Hepatocyte (in vitro differentiated cells): ENCODE measurements around the gene TMEM51. TPM values are rescaled to one million over a fixed set of nuclear protein-coding genes. Genes with fewer than 3 reads are reported as not detected.
"Not testable (repeated sequence)": the region's sequence is repeated elsewhere in the genome, so short reads cannot be mapped to it uniquely, and the experiment has no call there.

Experiments
- DNase-seq: peaks from one replicate; pipeline ENCODE4 v3.0.0-alpha.2; 2016; ENCODE audit warnings: low spot score
- H2AFZ ChIP-seq: fragments of 200-600 bp; sonication (generic); 2 replicates; pipeline ENCODE4 v1.6.0; 2016; ENCODE audit warnings: antibody characterized with exemption, mild to moderate bottlenecking
- H3K27ac ChIP-seq: fragments of 200-600 bp; sonication (generic); 2 replicates; pipeline ENCODE4 v1.5.1; 2016; ENCODE audit warnings: mild to moderate bottlenecking
- H3K27me3 ChIP-seq: fragments of 200-600 bp; sonication (generic); 2 replicates; pipeline ENCODE4 v1.6.1; 2016
- H3K36me3 ChIP-seq: fragments of 200-600 bp; sonication (generic); replicated peaks from 2 replicates; pipeline ENCODE4 v1.5.1; 2016; ENCODE audit warnings: low read depth; ENCODE audit not compliant: insufficient read depth
- H3K4me1 ChIP-seq: fragments of 200-600 bp; sonication (generic); 2 replicates; pipeline ENCODE4 v1.5.1; 2016; ENCODE audit warnings: mild to moderate bottlenecking, moderate library complexity; ENCODE audit not compliant: insufficient read depth
- H3K4me2 ChIP-seq: fragments of 200-600 bp; sonication (generic); 2 replicates; pipeline ENCODE4 v1.6.0; 2016
- H3K4me3 ChIP-seq: fragments of 200-600 bp; sonication (generic); 2 replicates; pipeline ENCODE4 v1.5.1; 2016; ENCODE audit warnings: mild to moderate bottlenecking
- H3K79me2 ChIP-seq: fragments of 200-600 bp; sonication (generic); 2 replicates; pipeline ENCODE4 v1.6.0; 2017; ENCODE audit warnings: mild to moderate bottlenecking
- H3K9me2 ChIP-seq: fragments of 200-600 bp; sonication (generic); replicated peaks from 2 replicates; pipeline ENCODE4 v1.6.0; 2017; ENCODE audit warnings: mild to moderate bottlenecking; ENCODE audit not compliant: insufficient read depth
- H3K9me3 ChIP-seq: fragments of 200-600 bp; sonication (generic); 2 replicates; pipeline ENCODE4 v1.5.1; 2016; ENCODE audit warnings: low read depth, mild to moderate bottlenecking
- H4K20me1 ChIP-seq: fragments of 200-600 bp; sonication (generic); 2 replicates; pipeline ENCODE4 v1.6.0; 2016; ENCODE audit warnings: mild to moderate bottlenecking; ENCODE audit not compliant: insufficient read depth, poor library complexity, severe bottlenecking
- CTCF ChIP-seq: fragments of 200-600 bp; sonication (generic); IDR thresholded peaks from 2 replicates; pipeline ENCODE4 v1.5.1; 2016; ENCODE audit warnings: antibody characterized with exemption, mild to moderate bottlenecking; ENCODE audit not compliant: poor library complexity
- EZH2 ChIP-seq: fragments of 200-600 bp; sonication (generic); IDR thresholded peaks from 2 replicates; pipeline ENCODE4 v1.6.1; 2016; ENCODE audit warnings: antibody characterized with exemption, mild to moderate bottlenecking, borderline replicate concordance
- EZH2phosphoT487 ChIP-seq: fragments of 200-600 bp; sonication (generic); IDR thresholded peaks from one replicate; pipeline ENCODE4 v1.6.1; 2018; ENCODE audit warnings: antibody characterized with exemption, mild to moderate bottlenecking, low read depth, moderate library complexity; ENCODE audit not compliant: unreplicated experiment, severe bottlenecking
- WGBS: methylation state at CpG from one replicate; pipeline ENCODE4 v1.1.6; 2016; ENCODE audit warnings: low lambda C conversion rate; ENCODE audit errors: missing lambda C conversion rate; 5-methylcytosine and 5-hydroxymethylcytosine counted together
- polyA plus RNA-seq: library from polyadenylated mRNA; unstranded; fragments of >200 nt; fragmentation: Nextera tagmentation; extraction: Ambion mirVana; gene quantifications from 2 replicates; pipeline ENCODE4 v1.2.1, GENCODE V29; 2016
- total RNA-seq: library from RNA; depleted of rRNA; stranded (reverse); fragments of >200 nt; gene quantifications from 2 replicates; pipeline ENCODE4 v1.2.3, GENCODE V29; 2014

Gene TMEM51
- total and polyA plus RNA-seq, 2 experiments from 2014 or later, result 23.4 to 24.0 TPM

GRCh38 chr1:15134285-15134684, 19.3 kb upstream of the TMEM51 start:
- no peaks in the 10 kb centered on the region for H4K20me1 ChIP-seq
- no peak overlapping the region for H3K27ac ChIP-seq
- no peak for DNase-seq
- H2AFZ ChIP-seq, result no peak overlapping the region
- H3K36me3 ChIP-seq, result no peaks in the 10 kb centered on the region
- no peaks in the 10 kb centered on the region for H3K79me2 ChIP-seq
- peaks cover 5% of the 10 kb centered on the region for H3K4me1 ChIP-seq
- peaks cover 7% of the 10 kb centered on the region for H3K9me3 ChIP-seq
- H3K4me3 ChIP-seq, result no peak overlapping the region
- no peak overlapping the region for H3K4me2 ChIP-seq
- no peaks in the 10 kb centered on the region for H3K27me3 ChIP-seq
- 95% methylated on average over 2 of the region's 2 CpGs for WGBS
- no peaks in the 10 kb centered on the region for H3K9me2 ChIP-seq
- TF ChIP-seq CTCF, result no peak

- H3K9me3 ChIP-seq, H4K20me1 ChIP-seq, H3K4me2 ChIP-seq, H3K9me2 ChIP-seq, H3K4me3 ChIP-seq, H3K79me2 ChIP-seq, H2AFZ ChIP-seq, H3K27ac ChIP-seq, DNase-seq, H3K27me3 ChIP-seq, H3K36me3 ChIP-seq: not testable (repeated sequence)
- WGBS, result 68% methylated on average over 10 of the region's 10 CpGs
- H3K4me1 ChIP-seq, result peaks cover 13% of the 10 kb centered on the region
These were observed 17.9 kb upstream of the TMEM51 start for GRCh38 chr1:15135604-15136003.

- Histone ChIP-seq H3K9me3 (no peaks in the 10 kb centered on the region), H3K4me2 (no peak overlapping the region), H3K4me1 (peaks cover 14% of the 10 kb centered on the region), H3K4me3 (no peak overlapping the region), H2AFZ (no peak overlapping the region), H3K79me2 (no peaks in the 10 kb centered on the region), H3K9me2 (no peaks in the 10 kb centered on the region), H3K36me3 (no peaks in the 10 kb centered on the region), H4K20me1 (no peaks in the 10 kb centered on the region), H3K27ac (no peak overlapping the region), H3K27me3 (no peaks in the 10 kb centered on the region)
- 57% methylated on average over 6 of the region's 6 CpGs for WGBS
- TF ChIP-seq EZH2, result no peak
- no peak for TF ChIP-seq CTCF
- no peak for TF ChIP-seq EZH2phosphoT487
- no peak for DNase-seq
These were observed 15.7 kb upstream of the TMEM51 start for GRCh38 chr1:15137809-15138208.

GRCh38 chr1:15139654-15140350, 13.7 kb upstream of the TMEM51 start:
- Histone ChIP-seq H3K9me3 (no peaks in the 10 kb centered on the region), H3K4me2 (peak overlapping the region; percentile 58), H2AFZ (no peak overlapping the region), H4K20me1 (no peaks in the 10 kb centered on the region), H3K9me2 (no peaks in the 10 kb centered on the region), H3K36me3 (no peaks in the 10 kb centered on the region), H3K27ac (peak overlapping the region; percentile 85), H3K4me3 (no peak overlapping the region), H3K79me2 (no peaks in the 10 kb centered on the region), H3K27me3 (no peaks in the 10 kb centered on the region), H3K4me1 (peaks cover 14% of the 10 kb centered on the region)
- no peak for TF ChIP-seq CTCF
- TF ChIP-seq EZH2phosphoT487, result no peak
- TF ChIP-seq EZH2, result no peak
- 15% methylated on average over 15 of the region's 15 CpGs for WGBS
- peak; percentile 80 for DNase-seq
